Endometrial microvascular endothelial cells (primary cell): ENCODE data around the gene GPR89B. TPM values are rescaled to one million over a fixed set of nuclear protein-coding genes. Genes with fewer than 3 reads are reported as not detected.
"Not testable (repeated sequence)": the region's sequence is repeated elsewhere in the genome, so short reads cannot be mapped to it uniquely, and the experiment has no call there.

Experiments
- in situ Hi-C: cut with HindIII; loops from 2 replicates; pipeline ENCODE4 v1.10.0; 2017; ENCODE audit warnings: low sequenced_read_pairs, low pct_unique_long_range_greater_than_20kb; ENCODE audit errors: inconsistent ontology term
- total RNA-seq: library from RNA; depleted of rRNA; stranded (reverse); fragments of >200 nt; gene quantifications from one replicate; pipeline ENCODE4 v1.2.3, GENCODE V29; 2015; ENCODE audit errors: inconsistent ontology term

The GPR89B gene
- total RNA-seq, 1 donor from 2014 or later: 8.2 TPM

GRCh38 chr1:148013177-148014144 lies 85.2 kb downstream of the GPR89B start:
- in situ Hi-C loops: not testable (repeated sequence)

- in situ Hi-C loops: not testable (repeated sequence)
These were observed 86.3 kb downstream of the GPR89B start for GRCh38 chr1:148014289-148015200.

- in situ Hi-C loops: not testable (repeated sequence)
These were observed 96.7 kb downstream of the GPR89B start for GRCh38 chr1:148024918-148025317.

- in situ Hi-C loops: not testable (repeated sequence)
These were observed 98.8 kb downstream of the GPR89B start for GRCh38 chr1:148027004-148027403.

GRCh38 chr1:148032247-148032646 lies 104.0 kb downstream of the GPR89B start:
- in situ Hi-C loops: not testable (repeated sequence)

- in situ Hi-C loops: not testable (repeated sequence)
These were observed 104.5 kb downstream of the GPR89B start for GRCh38 chr1:148032690-148033089.

- in situ Hi-C loops: not testable (repeated sequence)
These were observed 104.9 kb downstream of the GPR89B start for GRCh38 chr1:148033147-148033546.

- in situ Hi-C loops: not testable (repeated sequence)
These were observed 109.7 kb downstream of the GPR89B start for GRCh38 chr1:148037850-148038461.

- in situ Hi-C loops: not testable (repeated sequence)
These were observed 110.5 kb downstream of the GPR89B start for GRCh38 chr1:148038462-148039333.

Other genes starting within 250 kb of the GPR89B start
- gene GJA5, start 167.8 kb upstream of the GPR89B start, total RNA-seq: not detected
- gene GJA8, start 25.6 kb upstream of the GPR89B start, total RNA-seq: not detected
- 3.0 TPM for gene NBPF11, start 223.9 kb downstream of the GPR89B start, total RNA-seq